Heart left ventricle (tissue), 16 donors: ENCODE measurements around the gene ADGRL3. TPM values are rescaled to one million over a fixed set of nuclear protein-coding genes. Genes with fewer than 3 reads are reported as not detected.

Experiments
- ATAC-seq, 4 donors: fragments of 200-7000 bp; cut with Tn5 transposase; one replicate each; pipeline ENCODE4 v1.9.1; 2020 to 2022; ENCODE audit warnings: moderate library complexity in 4 of 4, mild to moderate bottlenecking in 3 of 4, moderate number of reproducible peaks in 1 of 4
- DNase-seq, 5 donors: peaks; one replicate each; pipeline ENCODE4 v3.0.0-alpha.2; 2020
- H3K27ac ChIP-seq, 12 donors: fragments of 200-600 bp; sonication (generic) in 4 of 12; one replicate each; pipeline versions ENCODE4 v1.5.0 to v1.8.0; 2016 to 2022; ENCODE audit warnings: mild to moderate bottlenecking in 2 of 12
- H3K27me3 ChIP-seq, 9 donors: fragments of 200-600 bp; sonication (generic) in 2 of 9; one replicate each; pipeline versions ENCODE4 v1.5.1 to v1.8.0; 2016 to 2022; ENCODE audit warnings: mild to moderate bottlenecking in 3 of 9
- H3K36me3 ChIP-seq, 9 donors: fragments of 200-600 bp; sonication (generic) in 2 of 9; one replicate each; pipeline versions ENCODE4 v1.5.0 to v1.8.0; 2018 to 2022; ENCODE audit warnings: mild to moderate bottlenecking in 2 of 9
- H3K4me1 ChIP-seq, 12 donors: fragments of 200-600 bp; sonication (generic) in 4 of 12; one replicate each; pipeline versions ENCODE4 v1.5.0 to v1.8.0; 2016 to 2022; ENCODE audit warnings: mild to moderate bottlenecking in 3 of 12
- H3K4me3 ChIP-seq, 12 donors: fragments of 200-600 bp; sonication (generic) in 4 of 12; one replicate each; pipeline versions ENCODE4 v1.5.0 to v1.8.0; 2017 to 2022; ENCODE audit warnings: mild to moderate bottlenecking in 9 of 12, moderate library complexity in 4 of 12
- H3K9me3 ChIP-seq, 12 donors: fragments of 200-600 bp; sonication (generic) in 4 of 12; one replicate each; pipeline versions ENCODE4 v1.5.0 to v1.8.0; 2016 to 2022; ENCODE audit warnings: mild to moderate bottlenecking in 1 of 12
- CTCF ChIP-seq, 12 donors: fragments of 200-600 bp; sonication (generic) in 4 of 12; IDR thresholded peaks; one replicate each; pipeline versions ENCODE4 v1.5.0 to v1.8.0; 2018 to 2022; ENCODE audit warnings: antibody characterized with exemption in 12 of 12, mild to moderate bottlenecking in 5 of 12
- POLR2A ChIP-seq, 2 donors: fragments of 450-650 bp; IDR thresholded peaks; one replicate each; pipeline ENCODE4 v1.6.1; 2017; ENCODE audit warnings: antibody characterized with exemption in 2 of 2, mild to moderate bottlenecking in 2 of 2, moderate library complexity in 2 of 2
- WGBS, 4 donors: extraction: QIAGEN DNeasy Blood & Tissue Kit in 2 of 4; methylation state at CpG; one replicate each; pipeline versions ENCODE4 v1.1.5 to v1.1.7; 2013 to 2018; 5-methylcytosine and 5-hydroxymethylcytosine counted together
- intact Hi-C, 10 donors: fragments of 100-400 bp; cut with DNase I; formaldehyde crosslinking; loops; one replicate each; pipeline versions ENCODE4 v1.11.1 to v1.14.2; 2022
- polyA plus RNA-seq, 2 donors: library from polyadenylated mRNA; stranded (reverse); fragments of 200-250 nt; gene quantifications; one replicate each; pipeline ENCODE4 v1.2.3, GENCODE V29; 2013
- total RNA-seq, 9 donors: library from RNA; depleted of rRNA in 2 of 9; stranded (reverse); fragments of >200 nt in 2 of 9; fragmentation: NEBNext Ultra II Directional in 3 of 9; extraction: Animal tissue kit (Norgen Biotek cat#: 25700) in 3 of 9; gene quantifications; one replicate each; pipeline versions ENCODE4 v1.1.0 to v1.2.4, GENCODE V29; 2016 to 2023
- donor health status: ischemic (EF 13 %, LVEDD 7.1; RV severe dilation, severe dysfunction).
- donor health status: healthy with polysubstance abuse.
- donor health status: DM: no; HTN: yes; CAD: no.
- donor health status: DM: no; HTN: no; CAD: no.
- donor health status: ischemic (EF 25% LVEDD 6.9; RV normal size, moderate dysfunction).
- donor health status: ischemic (EF 25% LVEDD 5.7; RV mildly dilated, moderate dysfunction).
- donor health status: healthy.
- donor health status: DM: yes; HTN: yes; CAD: no.
- donor health status: ischemic (EF 35%, LVEDD 5.7; RV mildly dilated, moderate dysfunction).
- donor health status: nonischemic (EF 11% LVEDD 7.7; RV severe dilation, severe dysfunction).
- donor health status: DM: yes; HTN: yes; CAD: no.
- donor health status: PGD.
- donor health status: ischemic (EF 29% LVEDD 5.4; RV normal size, mild dysfunction).
- donor health status: nonischemic (EF 23%, LVEDD 6.1; RV moderate dilation, normal function).

Gene ADGRL3
- total and polyA plus RNA-seq, 11 donors = 0.84 to 24.4 (median 7.6) TPM

GRCh38 chr4:62070291-62070852 lies 870.2 kb downstream of the ADGRL3 start:
- 86 to 94% (median 89%) methylated on average over 14 of the region's 14 CpGs for WGBS, 4 donors

GRCh38 chr4:62075089-62075488 lies 875.0 kb downstream of the ADGRL3 start:
- no peak for ATAC-seq

More at GRCh38 chr4:62070291-62070852, 870.2 kb downstream of the ADGRL3 start:
- Histone ChIP-seq H3K4me1 (no peaks in the 10 kb centered on the region), H3K36me3 (no peaks in the 10 kb centered on the region), H3K9me3 (no peaks in the 10 kb centered on the region), H3K27ac (no peak overlapping the region), H3K4me3 (no peak overlapping the region), H3K27me3 (no peaks in the 10 kb centered on the region)
- DNase-seq (peak in 1 of 5 donors; percentile 15), ATAC-seq (no peak)
- TF ChIP-seq CTCF (IDR thresholded peaks at IDR 0.05) = no peak
- no peak for TF ChIP-seq POLR2A (IDR thresholded peaks at IDR 0.05)
- intact Hi-C loops = no loop called here

GRCh38 chr4:62075521-62075920 lies 875.4 kb downstream of the ADGRL3 start:
- intact Hi-C loops = no loop called here
- 80 to 85% (median 84%) methylated on average over 3 of the region's 3 CpGs for WGBS, 4 donors

More at GRCh38 chr4:62075089-62075488, 875.0 kb downstream of the ADGRL3 start:
- no peak overlapping the region for H3K27ac ChIP-seq
- TF ChIP-seq POLR2A (IDR thresholded peaks at IDR 0.05) (no peak), CTCF (IDR thresholded peaks at IDR 0.05) (no peak)
- DNase-seq = no peak
- H3K4me3 ChIP-seq = no peak overlapping the region
- no peaks in the 10 kb centered on the region for H3K4me1 ChIP-seq
- no peaks in the 10 kb centered on the region for H3K27me3 ChIP-seq
- intact Hi-C loops = no loop called here
- WGBS, 4 donors = 80 to 85% (median 84%) methylated on average over 2 of the region's 2 CpGs
- H3K36me3 ChIP-seq = no peaks in the 10 kb centered on the region
- no peaks in the 10 kb centered on the region for H3K9me3 ChIP-seq

GRCh38 chr4:62077406-62077805 lies 877.3 kb downstream of the ADGRL3 start:
- Histone ChIP-seq H3K4me3 (no peak overlapping the region), H3K27me3 (no peaks in the 10 kb centered on the region), H3K27ac (no peak overlapping the region), H3K9me3 (no peaks in the 10 kb centered on the region), H3K36me3 (no peaks in the 10 kb centered on the region), H3K4me1 (no peaks in the 10 kb centered on the region)
- 80 to 87% (median 83%) methylated on average over 1 of the region's 1 CpG for WGBS, 4 donors
- intact Hi-C loops = no loop called here
- no peak for TF ChIP-seq POLR2A (IDR thresholded peaks at IDR 0.05)
- no peak for TF ChIP-seq CTCF (IDR thresholded peaks at IDR 0.05)
- ATAC-seq = no peak
- no peak for DNase-seq

More at GRCh38 chr4:62075521-62075920, 875.4 kb downstream of the ADGRL3 start:
- DNase-seq = no peak
- H3K4me1 ChIP-seq = no peaks in the 10 kb centered on the region
- no peak for TF ChIP-seq POLR2A (IDR thresholded peaks at IDR 0.05)
- TF ChIP-seq CTCF (IDR thresholded peaks at IDR 0.05) = no peak
- no peak overlapping the region for H3K4me3 ChIP-seq
- no peak for ATAC-seq
- H3K27ac ChIP-seq = no peak overlapping the region
- no peaks in the 10 kb centered on the region for H3K36me3 ChIP-seq
- H3K27me3 ChIP-seq = no peaks in the 10 kb centered on the region
- H3K9me3 ChIP-seq = no peaks in the 10 kb centered on the region
